ENCODE data around the gene TMEM63B.
"Not testable (repeated sequence)": the region's sequence is repeated elsewhere in the genome, so short reads cannot be mapped to it uniquely, and the experiment has no call there.

TMEM63B gene

GRCh38 chr6:44194326-44194725 is 67.0 kb downstream of the TMEM63B start:
- Histone ChIP-seq H3K36me3 (no peaks in the 10 kb centered on the region), H3K27me3 (ENCODE audit: insufficient read depth, low read depth, severe bottlenecking) (no peaks in the 10 kb centered on the region), H3K27ac (no peak overlapping the region), H3K4me3 (ENCODE audit: low read depth, low read length) (no peak overlapping the region), H3K9me3 (ENCODE audit: severe bottlenecking) (no peaks in the 10 kb centered on the region)
- no peak for TF ChIP-seq CTCF (IDR thresholded peaks at IDR 0.05; ENCODE audit: low read depth, low read length)
- DNase-seq = no peak

- H3K27ac ChIP-seq; H3K4me3 ChIP-seq (ENCODE audit: low read depth, low read length); DNase-seq; H3K27me3 ChIP-seq (ENCODE audit: insufficient read depth, low read depth, severe bottlenecking); H3K9me3 ChIP-seq (ENCODE audit: severe bottlenecking); H3K36me3 ChIP-seq: not testable (repeated sequence)
Measured at GRCh38 chr6:44196351-44196750, 69.0 kb downstream of the TMEM63B start.

DNA sequence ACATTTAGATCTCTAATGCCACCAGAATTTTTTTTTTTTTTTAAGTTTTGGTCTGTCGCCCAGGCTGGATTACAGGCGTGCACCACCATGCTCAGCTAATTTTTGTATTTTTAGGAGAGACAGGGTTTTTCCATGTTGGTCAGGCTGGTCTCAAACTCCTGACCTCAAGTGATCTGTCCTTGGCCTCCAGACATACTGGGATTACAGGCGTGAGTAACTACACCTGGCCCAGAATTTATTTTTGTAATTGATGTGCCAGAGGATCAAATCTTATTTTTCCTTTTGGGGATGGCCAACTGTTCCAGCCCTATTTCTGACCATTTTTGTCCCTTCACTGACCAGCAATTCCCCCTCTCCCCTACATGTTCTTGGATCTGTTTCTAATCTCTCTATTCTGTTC is 71.3 kb downstream of the TMEM63B start:
- no peak for DNase-seq
- Histone ChIP-seq H3K27ac (no peak overlapping the region), H3K9me3 (ENCODE audit: severe bottlenecking) (no peaks in the 10 kb centered on the region), H3K4me3 (ENCODE audit: low read depth, low read length) (no peak overlapping the region), H3K27me3 (ENCODE audit: insufficient read depth, low read depth, severe bottlenecking) (no peaks in the 10 kb centered on the region), H3K36me3 (no peaks in the 10 kb centered on the region)
- no peak for TF ChIP-seq CTCF (IDR thresholded peaks at IDR 0.05; ENCODE audit: low read depth, low read length)

- TF ChIP-seq CTCF (IDR thresholded peaks at IDR 0.05; ENCODE audit: low read depth, low read length) = no peak
- Histone ChIP-seq H3K27ac (no peak overlapping the region), H3K36me3 (no peaks in the 10 kb centered on the region), H3K4me3 (ENCODE audit: low read depth, low read length) (no peak overlapping the region), H3K9me3 (ENCODE audit: severe bottlenecking) (no peaks in the 10 kb centered on the region), H3K27me3 (ENCODE audit: insufficient read depth, low read depth, severe bottlenecking) (no peaks in the 10 kb centered on the region)
- DNase-seq = no peak
Measured at GRCh38 chr6:44199883-44200282, 72.5 kb downstream of the TMEM63B start.

DNA sequence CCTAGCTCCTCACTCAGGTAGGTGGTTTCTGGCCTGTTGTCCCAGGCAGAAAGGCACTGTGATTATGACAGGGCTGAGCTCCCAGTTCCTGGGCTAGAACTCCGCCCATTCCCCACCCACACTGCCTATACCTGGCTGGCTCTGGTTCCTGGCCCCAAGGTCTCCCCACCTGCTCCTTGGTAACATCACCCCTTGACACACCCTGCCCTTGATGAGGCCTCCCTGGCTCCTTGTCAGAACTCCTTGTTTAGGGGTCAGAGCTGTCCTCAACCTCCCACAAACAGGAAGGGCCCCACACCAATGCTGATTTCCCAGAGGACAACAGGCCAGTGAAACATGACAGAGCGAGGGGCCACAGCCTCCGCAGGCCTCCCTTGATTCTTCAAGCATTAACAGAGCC is 73.8 kb downstream of the TMEM63B start:
- Histone ChIP-seq H3K27me3 (ENCODE audit: insufficient read depth, low read depth, severe bottlenecking) (no peaks in the 10 kb centered on the region), H3K27ac (no peak overlapping the region), H3K9me3 (ENCODE audit: severe bottlenecking) (no peaks in the 10 kb centered on the region), H3K36me3 (no peaks in the 10 kb centered on the region), H3K4me3 (ENCODE audit: low read depth, low read length) (no peak overlapping the region)
- DNase-seq = no peak
- TF ChIP-seq CTCF (IDR thresholded peaks at IDR 0.05; ENCODE audit: low read depth, low read length) = no peak

DNA sequence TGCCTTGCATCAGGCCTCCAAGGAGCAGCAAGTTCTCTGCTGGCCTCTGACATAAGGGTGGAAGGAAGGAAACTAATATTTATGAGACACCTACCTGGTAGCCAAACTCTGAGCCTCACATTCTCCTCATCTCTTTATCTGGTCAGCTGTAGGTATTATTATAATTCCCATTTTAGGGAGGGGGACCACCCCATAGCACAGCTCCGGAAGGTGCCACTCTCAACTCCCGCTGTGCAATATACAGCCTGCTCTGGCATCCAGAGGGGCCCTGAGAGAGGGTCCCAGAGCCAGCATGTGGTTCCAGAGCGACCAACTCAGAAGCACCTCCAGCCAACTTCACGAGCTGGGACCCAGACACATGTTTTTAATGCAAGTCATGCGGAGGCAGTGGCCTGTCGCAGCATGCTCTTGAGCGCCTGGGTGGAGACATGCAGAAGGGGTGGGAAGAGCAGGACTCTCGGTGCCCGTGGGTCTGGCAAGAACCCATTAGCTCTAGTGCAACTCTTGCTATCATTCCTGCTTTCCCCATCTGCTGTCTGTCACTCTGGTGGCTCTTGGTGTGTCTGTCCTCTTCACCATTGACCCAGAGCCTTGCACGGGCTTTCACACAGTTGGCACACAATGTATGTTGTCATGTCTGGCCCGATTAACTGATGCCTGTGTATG is 74.4 kb downstream of the TMEM63B start:
- no peak overlapping the region for H3K4me3 ChIP-seq (ENCODE audit: low read depth, low read length)
- no peaks in the 10 kb centered on the region for H3K27me3 ChIP-seq (ENCODE audit: insufficient read depth, low read depth, severe bottlenecking)
- DNase-seq = no peak
- H3K9me3 ChIP-seq (ENCODE audit: severe bottlenecking) = no peaks in the 10 kb centered on the region
- TF ChIP-seq CTCF (IDR thresholded peaks at IDR 0.05; ENCODE audit: low read depth, low read length) = no peak
- H3K27ac ChIP-seq = no peak overlapping the region
- H3K36me3 ChIP-seq = no peaks in the 10 kb centered on the region
